Epithelial cell of umbilical artery (primary cell): ENCODE measurements around the gene PHC1. TPM values are rescaled to one million over a fixed set of nuclear protein-coding genes. Genes with fewer than 3 reads are reported as not detected.

Experiments used
- total RNA-seq: library from RNA; depleted of rRNA; stranded (reverse); fragments of >200 nt; gene quantifications from 2 replicates; pipeline ENCODE4 v1.2.3, GENCODE V29; 2014

Gene PHC1
- 9.7 and 13.4 TPM in 2 replicates for total RNA-seq

DNA sequence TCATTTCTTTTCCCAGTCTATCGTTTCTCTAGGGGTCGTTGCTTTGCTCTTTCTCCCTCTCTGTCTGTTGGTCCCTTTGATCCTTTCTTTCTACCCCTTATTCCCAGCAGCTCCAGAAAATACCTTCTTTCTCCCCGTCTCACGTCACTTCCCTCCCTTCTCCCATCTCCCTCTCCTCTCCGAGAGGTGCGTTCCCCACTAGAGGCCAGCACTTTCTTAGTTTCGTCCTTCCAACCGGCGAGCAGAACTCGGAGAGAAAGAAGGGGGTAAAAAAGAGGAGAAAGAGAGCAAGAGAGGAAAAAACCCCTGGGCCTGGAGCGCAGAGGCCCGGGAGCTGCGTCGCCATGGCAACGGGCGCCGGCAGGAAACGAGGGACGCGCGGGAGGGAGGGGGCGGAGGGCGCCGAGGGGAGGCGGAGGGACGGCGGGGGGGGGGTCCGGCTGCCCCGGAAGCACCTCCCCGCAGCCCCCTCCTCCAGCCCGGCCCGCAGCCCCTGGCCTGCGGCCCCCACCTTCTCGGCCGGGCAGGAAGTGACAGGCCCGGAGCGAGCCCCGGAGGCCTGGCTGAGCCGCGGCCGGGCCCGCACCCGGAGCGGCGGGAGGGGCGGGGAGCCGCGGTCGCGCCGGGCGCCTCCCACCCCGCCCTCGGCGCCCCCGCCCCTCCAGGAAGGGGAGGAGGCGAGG is at the start of gene PHC1:
PHC1 (plus strand) TSS at position 477 of the 683 bp plus-strand sequence. CDS start 3,169 bp downstream, outside the sequence.

GRCh38 chr12:8949342-8950220 is 35.3 kb downstream of the PHC1 start, which contains the start of gene M6PR:
TSS of gene M6PR (minus strand) at chr12:8949645. CDS start at chr12:8946404, 3,241 bp downstream.

DNA sequence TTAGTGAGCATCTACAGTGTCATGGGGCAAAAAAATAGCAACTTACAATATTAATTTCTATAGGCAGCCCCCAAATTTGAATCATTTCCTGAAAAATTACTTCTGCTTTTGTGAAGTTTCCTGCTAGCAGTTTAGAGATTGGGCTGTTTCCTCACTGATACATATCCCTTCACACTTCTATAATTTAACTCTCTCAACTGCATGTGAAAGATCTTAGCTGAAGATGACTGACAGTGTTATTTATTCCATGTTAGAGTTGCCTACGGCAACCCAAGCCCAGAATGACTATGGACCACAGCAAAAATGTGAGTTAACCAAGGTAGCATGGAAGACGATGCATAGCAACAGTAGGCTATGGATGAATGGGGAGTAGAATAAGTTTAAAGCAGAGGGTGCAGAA is 75.1 kb downstream of the PHC1 start, which contains the start of gene KLRG1:
KLRG1 (plus strand) TSS at position 134 of the 400 bp plus-strand sequence; CDS start at position 224, 90 bp downstream.

Other genes with a start within 250 kb of the PHC1 start
- 42.9 and 87.8 TPM in 2 replicates for gene RIMKLB, start 216.5 kb upstream of the PHC1 start, total RNA-seq
- gene A2ML1, start 91.9 kb upstream of the PHC1 start, total RNA-seq, result not detected in 2 replicates
- gene M6PR, start 35.1 kb downstream of the PHC1 start, total RNA-seq, result 154 and 155 TPM in 2 replicates
- 14.3 and 40.9 TPM in 2 replicates for gene KLRG1, start 75.0 kb downstream of the PHC1 start, total RNA-seq
- 3.5 and 6.5 TPM in 2 replicates for gene A2M, start 201.4 kb downstream of the PHC1 start, total RNA-seq